HepG2 (cell line): Measurements from ENCODE around the gene ANKRD61. TPM values are rescaled to one million over a fixed set of nuclear protein-coding genes. Genes with fewer than 3 reads are reported as not detected.

Experiments
- CAMTA2 ChIP-seq: sonication (generic); formaldehyde crosslinking; IDR thresholded peaks from 2 replicates; pipeline ENCODE4 v1.4.0; 2020; ENCODE audit warnings: mild to moderate bottlenecking, missing genetic modification reagents, borderline replicate concordance
- CCDC6 ChIP-seq: sonication (generic); formaldehyde crosslinking; IDR thresholded peaks from 2 replicates; pipeline ENCODE4 v1.8.1; 2022; ENCODE audit warnings: mild to moderate bottlenecking, missing genetic modification reagents, moderate library complexity
- CREM ChIP-seq, 2 experiments: sonication (generic) in 1 of 2; formaldehyde crosslinking in 1 of 2; IDR thresholded peaks; 2 replicates each; pipeline versions ENCODE4 v1.4.0 to v1.6.1; 2016 to 2020; ENCODE audit warnings: antibody characterized with exemption in 1 of 2, mild to moderate bottlenecking in 1 of 2, missing genetic modification reagents in 1 of 2
- FOXP1 ChIP-seq, 2 experiments: fragments of 450-650 bp in 1 of 2; IDR thresholded peaks; 2 replicates each; pipeline ENCODE4 v1.6.1; 2017 to 2018; ENCODE audit warnings: antibody characterized with exemption in 1 of 2
- GRHL1 ChIP-seq: sonication (generic); formaldehyde crosslinking; conservative IDR thresholded peaks from 2 replicates; pipeline ENCODE4 v1.8.0; 2022; ENCODE audit warnings: missing genetic modification reagents
- KAT7 ChIP-seq: IDR thresholded peaks from 2 replicates; pipeline ENCODE4 v1.6.1; 2018; ENCODE audit warnings: borderline replicate concordance, missing compliant biosample characterization
- KDM4B ChIP-seq: sonication (generic); formaldehyde crosslinking; IDR thresholded peaks from 2 replicates; pipeline ENCODE4 v1.4.0; 2020; ENCODE audit warnings: missing genetic modification reagents
- MTERF4 ChIP-seq: sonication (generic); formaldehyde crosslinking; IDR thresholded peaks from 2 replicates; pipeline ENCODE4 v1.8.0; 2023; ENCODE audit warnings: mild to moderate bottlenecking, missing genetic modification reagents
- POLR2AphosphoS5 ChIP-seq: IDR thresholded peaks from 2 replicates; pipeline ENCODE4 v1.6.1; 2012; ENCODE audit warnings: low read depth, low read length
- RAD51 ChIP-seq: fragments of 450-650 bp; IDR thresholded peaks from 2 replicates; pipeline ENCODE4 v1.6.1; 2016; ENCODE audit warnings: borderline replicate concordance
- SMC3 ChIP-seq: IDR thresholded peaks from 2 replicates; pipeline ENCODE4 v1.6.1; 2011; ENCODE audit warnings: low read length, improper control_type of control experiment
- USF2 ChIP-seq, 2 experiments: sonication (generic) in 1 of 2; formaldehyde crosslinking in 1 of 2; IDR thresholded peaks; 2 replicates each; pipeline versions ENCODE4 v1.5.1 to v1.6.1; 2011 to 2020; ENCODE audit warnings: borderline replicate concordance in 1 of 2, low read depth in 1 of 2, low read length in 1 of 2, mild to moderate bottlenecking in 1 of 2, missing genetic modification reagents in 1 of 2, moderate library complexity in 1 of 2
- ZNF180 ChIP-seq: sonication (generic); formaldehyde crosslinking; IDR thresholded peaks from 2 replicates; pipeline ENCODE4 v1.4.0; 2020; ENCODE audit warnings: low read depth, missing genetic modification reagents, borderline replicate concordance
- ZNF512B ChIP-seq: sonication (generic); formaldehyde crosslinking; IDR thresholded peaks from 2 replicates; pipeline ENCODE4 v1.5.1; 2020; ENCODE audit warnings: missing genetic modification reagents, mild to moderate bottlenecking, borderline replicate concordance
- ZNF580 ChIP-seq: IDR thresholded peaks from 2 replicates; pipeline ENCODE4 v1.6.1; 2016; ENCODE audit warnings: low read depth, borderline replicate concordance
- ZNF784 ChIP-seq: sonication (generic); formaldehyde crosslinking; IDR thresholded peaks from 2 replicates; pipeline ENCODE4 v1.5.1; 2020; ENCODE audit warnings: missing genetic modification reagents, mild to moderate bottlenecking, borderline replicate concordance
- ZSCAN21 ChIP-seq: sonication (generic); formaldehyde crosslinking; IDR thresholded peaks from 2 replicates; pipeline ENCODE4 v1.8.0; 2022; ENCODE audit warnings: mild to moderate bottlenecking, missing genetic modification reagents, moderate library complexity, borderline replicate concordance
- polyA plus RNA-seq, 8 experiments: library from polyadenylated mRNA; depleted of rRNA in 3 of 8; stranded (reverse) in 7 of 8; unstranded in 1 of 8; fragments of >200 nt; fragmentation: Illumina TruSeq in 4 of 8; extraction: Trizol in 4 of 8; gene quantifications; 2 replicates each; pipeline versions ENCODE4 v1.2.1 to v1.2.3, GENCODE V29; 2011 to 2016; ENCODE audit warnings: low read depth in 4 of 8, missing spikeins in 1 of 8, mixed read lengths in 1 of 8; ENCODE audit not compliant: insufficient read depth in 1 of 8
- total RNA-seq, 5 experiments: library from RNA; depleted of rRNA; stranded (reverse); fragments of >200 nt; fragmentation: Illumina TruSeq; extraction: Trizol; gene quantifications; 2 replicates each; pipeline ENCODE4 v1.2.3, GENCODE V29; 2016; ENCODE audit warnings: low read depth in 1 of 5

The ANKRD61 gene
- total and polyA plus RNA-seq, 2 of the 13 experiments (the other 11 are each of a cell fraction or from before 2014, with no cell fraction given): 0.13 TPM; not detected in 1

GRCh38 chr7:6008668-6009611 lies 22.2 kb upstream of the ANKRD61 start, which contains the start of the genes AIMP2 and PMS2 (continued):
- TF ChIP-seq CREM (IDR thresholded peaks at IDR 0.05): peak; percentile 95
- no peak for TF ChIP-seq CREM (CRISPR knock-in tag; IDR thresholded peaks at IDR 0.05)
- peak; percentile 81; the same call in 1 of the 2 replicates for TF ChIP-seq ZNF180 (CRISPR knock-in tag)
- peak; percentile 90 for TF ChIP-seq POLR2AphosphoS5
- TF ChIP-seq ZSCAN21: peak; percentile 100
- TF ChIP-seq KAT7 (CRISPR knock-in tag): peak; percentile 90; the same call in 1 of the 2 replicates
- TF ChIP-seq FOXP1 (IDR thresholded peaks at IDR 0.05): no peak
- peak; percentile 23; the same call in 1 of the 2 replicates for TF ChIP-seq FOXP1 (CRISPR knock-in tag; IDR thresholded peaks at IDR 0.05)
- TF ChIP-seq GRHL1: peak; percentile 23; the same call in 1 of the 2 replicates
- TF ChIP-seq USF2 (IDR thresholded peaks at IDR 0.05; ENCODE audit: low read depth, low read length): peak; percentile 31; the same call in 1 of the 2 replicates
- peak; percentile 83 for TF ChIP-seq USF2 (CRISPR knock-in tag; IDR thresholded peaks at IDR 0.05; ENCODE audit: borderline replicate concordance)
- TF ChIP-seq SMC3: no peak
- TF ChIP-seq CCDC6 (CRISPR knock-in tag): peak; percentile 100
- TF ChIP-seq ZNF580 (CRISPR knock-in tag): peak; percentile 98; the same call in 1 of the 2 replicates
- TF ChIP-seq MTERF4: peak; percentile 100
- no peak; the same call in 1 of the 2 replicates for TF ChIP-seq RAD51
- peak; percentile 91; the same call in 1 of the 2 replicates for TF ChIP-seq KDM4B (CRISPR knock-in tag)
- 0 out of 2 replicates have a peak, but pooled peaks have one; percentile 50 for TF ChIP-seq ZNF512B
- TF ChIP-seq CAMTA2 (CRISPR knock-in tag): peak; percentile 93
- TF ChIP-seq ZNF784 (CRISPR knock-in tag): peak; percentile 99
